GM18951 (cell line): ENCODE results near the gene FAM98A.

Experiments
- POLR2A ChIP-seq: IDR thresholded peaks from 4 replicates; pipeline ENCODE4 v1.6.1; 2011; ENCODE audit warnings: mild to moderate bottlenecking; ENCODE audit not compliant: insufficient read length, insufficient read depth; ENCODE audit errors: extremely low read depth
- in situ Hi-C: fragments of 300-500 bp; cut with MboI; formaldehyde crosslinking; loops from one replicate; pipeline ENCODE4 v1.12.0; 2022; ENCODE audit warnings: low sequenced_read_pairs, mixed read lengths, inconsistent platforms; ENCODE audit not compliant: unreplicated experiment

FAM98A gene

GRCh38 chr2:33583194-33583938 is 15.7 kb downstream of the FAM98A start:
- no peak for TF ChIP-seq POLR2A
- in situ Hi-C loops, result no loop called here

DNA sequence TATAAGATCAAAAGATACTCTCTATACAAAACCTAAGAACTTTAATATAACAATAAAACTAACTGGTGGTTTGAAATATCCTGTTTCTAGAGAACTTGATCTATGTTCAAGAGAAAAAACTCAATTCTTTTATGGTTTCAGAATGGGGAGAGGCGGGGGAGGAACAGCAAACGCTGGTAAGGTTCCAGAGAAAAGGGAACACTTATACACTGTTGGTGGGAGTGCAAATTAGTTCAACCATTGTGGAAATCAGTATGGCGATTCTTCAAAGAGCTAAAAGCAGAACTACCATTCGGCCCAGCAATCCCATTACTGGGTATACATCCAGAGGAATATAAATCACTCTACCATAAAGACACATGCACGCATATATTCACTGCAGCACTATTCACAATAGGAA is 17.2 kb downstream of the FAM98A start:
- in situ Hi-C loops, result no loop called here
- TF ChIP-seq POLR2A, result no peak

DNA sequence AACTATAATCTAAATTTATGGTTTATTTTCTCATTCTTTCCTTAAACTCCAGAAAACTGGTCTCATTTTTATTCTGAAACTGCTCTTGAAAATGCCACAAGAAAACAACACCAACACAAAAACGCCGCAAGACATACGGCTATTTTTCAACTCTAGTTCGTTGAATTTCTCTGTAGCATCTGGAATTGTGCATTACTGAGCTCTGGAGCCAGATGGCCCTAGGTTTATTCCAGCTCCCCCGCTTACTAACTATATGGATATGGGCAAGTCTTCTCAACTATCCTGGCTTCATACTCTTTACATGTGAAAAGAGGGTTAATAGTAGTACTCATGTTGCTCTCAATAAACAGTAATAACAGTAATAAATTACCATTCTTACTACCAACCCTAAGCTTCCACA is 19.9 kb downstream of the FAM98A start:
- TF ChIP-seq POLR2A, result no peak
- in situ Hi-C loops, result no loop called here

DNA sequence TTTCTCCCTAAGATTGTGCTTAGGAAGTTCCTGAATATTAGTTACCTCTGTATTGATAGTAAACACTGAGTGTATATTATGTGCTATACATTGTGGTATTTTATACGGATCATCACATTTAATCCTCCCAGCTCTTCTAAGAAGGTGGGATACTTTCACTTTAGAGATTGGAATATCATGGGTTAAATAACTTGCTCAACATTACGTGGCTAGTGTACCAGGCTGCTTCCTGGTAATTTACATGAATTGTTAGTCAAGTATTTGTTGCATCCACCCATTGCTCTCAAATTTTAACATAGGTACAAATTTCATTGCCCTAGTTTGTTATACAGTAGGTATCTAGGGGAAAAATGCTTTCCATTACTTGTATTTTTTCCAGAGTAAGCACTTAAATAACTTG is 21.4 kb downstream of the FAM98A start:
- in situ Hi-C loops, result no loop called here
- no peak for TF ChIP-seq POLR2A

- no peak for TF ChIP-seq POLR2A
- in situ Hi-C loops, result no loop called here
Measured at GRCh38 chr2:33577084-33577483, 22.0 kb downstream of the FAM98A start.

GRCh38 chr2:33573657-33574056 is 25.4 kb downstream of the FAM98A start:
- no peak for TF ChIP-seq POLR2A
- in situ Hi-C loops, result no loop called here

DNA sequence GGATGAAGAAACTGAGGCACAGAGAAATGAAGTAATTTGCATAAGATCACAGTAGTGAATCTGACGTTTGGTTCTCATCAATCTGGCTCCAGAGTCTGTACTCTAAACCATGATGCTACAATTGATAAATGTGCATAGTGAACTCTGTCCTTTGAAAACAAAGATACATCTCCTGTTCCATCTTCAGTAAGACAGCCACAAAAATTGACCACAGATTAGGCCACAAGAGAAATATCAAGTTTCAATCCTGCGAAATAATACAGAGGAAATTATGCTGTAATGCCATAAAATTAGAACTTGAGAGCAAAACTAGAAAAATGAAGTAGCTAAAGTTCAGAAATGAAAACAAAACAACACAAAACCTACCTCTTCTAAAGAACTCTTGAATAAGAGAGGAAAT is 28.4 kb downstream of the FAM98A start:
- in situ Hi-C loops, result no loop called here

GRCh38 chr2:33561872-33562271 is 37.2 kb downstream of the FAM98A start:
- in situ Hi-C loops, result no loop called here
- no peak for TF ChIP-seq POLR2A

More for the DNA sequence above, 28.4 kb downstream of the FAM98A start:
- TF ChIP-seq POLR2A, result no peak

GRCh38 chr2:33560017-33560416 is 39.1 kb downstream of the FAM98A start:
- in situ Hi-C loops, result no loop called here

GRCh38 chr2:33559328-33559727 is 39.8 kb downstream of the FAM98A start:
- in situ Hi-C loops, result no loop called here
- no peak for TF ChIP-seq POLR2A

More at GRCh38 chr2:33560017-33560416, 39.1 kb downstream of the FAM98A start:
- TF ChIP-seq POLR2A, result no peak

DNA sequence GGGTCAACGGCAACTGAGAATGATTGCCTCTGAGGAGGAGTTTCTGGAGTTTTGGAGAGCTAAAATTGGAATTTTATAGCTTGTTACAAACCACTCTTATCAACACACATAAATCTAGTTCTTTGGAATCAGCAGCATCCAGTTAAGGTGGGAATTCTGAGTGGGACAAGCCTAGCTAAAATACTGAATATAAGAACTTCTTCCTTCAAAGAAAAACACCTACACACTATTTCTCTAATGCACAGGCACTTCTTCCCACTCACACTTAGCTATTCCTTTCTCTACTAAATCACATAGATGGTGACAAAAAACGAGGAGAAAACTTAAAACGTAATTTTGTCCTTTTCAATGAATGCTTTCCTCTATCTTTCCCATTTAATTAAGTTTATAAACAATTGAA is 43.4 kb downstream of the FAM98A start:
- in situ Hi-C loops, result no loop called here
- TF ChIP-seq POLR2A, result no peak

GRCh38 chr2:33552758-33553461 is 46.2 kb downstream of the FAM98A start:
- in situ Hi-C loops, result no loop called here
- TF ChIP-seq POLR2A, result no peak

DNA sequence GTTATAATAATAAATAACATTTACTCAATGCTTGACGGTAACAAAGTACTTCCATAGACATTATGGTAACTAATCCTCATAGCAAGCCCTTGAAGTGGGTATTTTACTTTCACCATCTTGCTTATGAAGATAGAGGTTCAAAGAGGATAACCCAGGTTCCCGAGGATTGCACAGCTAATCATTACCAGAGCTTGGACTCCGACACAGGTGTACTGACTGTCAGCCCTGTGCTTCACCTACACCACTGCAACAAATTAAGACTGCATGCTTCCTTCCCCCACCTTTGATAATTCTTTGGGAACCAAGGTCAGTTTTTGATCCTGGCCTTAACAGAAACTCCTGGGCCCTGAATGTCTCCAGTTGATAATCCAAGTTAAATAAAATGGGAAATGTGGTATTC is 48.9 kb downstream of the FAM98A start:
- in situ Hi-C loops, result no loop called here
- no peak for TF ChIP-seq POLR2A

DNA sequence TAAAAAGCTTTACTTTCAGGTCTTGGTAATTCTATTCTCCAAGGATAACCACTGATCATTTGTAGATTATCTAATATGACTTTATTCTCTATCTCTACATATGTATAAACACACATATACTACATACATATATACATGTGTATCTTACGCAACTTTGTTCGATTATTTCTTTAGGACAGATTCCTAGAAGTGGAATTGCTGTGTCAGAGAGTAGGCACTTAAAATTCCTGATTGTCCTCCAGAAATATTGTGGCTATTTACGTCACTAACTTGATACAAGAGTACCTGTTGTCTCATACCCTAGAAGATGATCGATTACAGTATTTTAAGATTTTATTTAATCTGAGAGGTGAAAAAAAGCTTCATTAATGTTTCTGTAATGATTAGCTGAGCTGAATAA is 57.9 kb downstream of the FAM98A start:
- in situ Hi-C loops, result no loop called here
- TF ChIP-seq POLR2A, result no peak

GRCh38 chr2:33535421-33535820 is 63.7 kb downstream of the FAM98A start:
- no peak for TF ChIP-seq POLR2A
- in situ Hi-C loops, result no loop called here
